B cell (primary cell): Measurements from ENCODE around the gene CCDC28B. TPM values are rescaled to one million over a fixed set of nuclear protein-coding genes. Genes with fewer than 3 reads are reported as not detected.
A peak's percentile ranks its signal among the peaks of the same experiment; 100 is the strongest.

ENCODE experiments used
- ATAC-seq: fragments of 200-7000 bp; cut with Tn5 transposase; one replicate; pipeline ENCODE4 v1.10.0; 2021; ENCODE audit warnings: low read depth, mild to moderate bottlenecking, moderate number of reproducible peaks, moderate library complexity
- CTCF ChIA-PET: fragments of 350-600 bp; sonication (Branson Sonifier 250); formaldehyde crosslinking; loops from one replicate; lab custom pipeline; 2021; ENCODE audit warnings: antibody characterized with exemption, inconsistent platforms; lab: Charles Lee
- POLR2A ChIA-PET: fragments of 350-600 bp; sonication (Branson Sonifier 250); formaldehyde crosslinking; loops from one replicate; lab custom pipeline; 2021; ENCODE audit warnings: antibody characterized with exemption; lab: Charles Lee
- DNase-seq: peaks from one replicate; pipeline ENCODE4 v3.0.0; 2013
- H2AFZ ChIP-seq: 2 replicates; pipeline ENCODE4 v1.6.1; 2012; ENCODE audit warnings: mild to moderate bottlenecking, low read depth, low read length; ENCODE audit not compliant: insufficient read depth, poor library complexity, severe bottlenecking
- H3K27ac ChIP-seq, 2 donors: 1 replicate in 1 of 2; 2 replicates in 1 of 2; pipeline ENCODE4 v1.5.1; 2012 to 2013; ENCODE audit warnings: low read length in 2 of 2, mild to moderate bottlenecking in 2 of 2, moderate library complexity in 1 of 2
- H3K27me3 ChIP-seq, 4 experiments: fragments of 200-600 bp in 1 of 4; sonication (generic) in 1 of 4; replicated peaks in 1 of 4; 1 replicate in 2 of 4; 2 replicates in 2 of 4; pipeline versions ENCODE4 v1.6.1 to v1.7.0; 2013 to 2016; ENCODE audit warnings: low read length in 3 of 4, mild to moderate bottlenecking in 2 of 4, mixed read lengths in 1 of 4, moderate library complexity in 1 of 4; ENCODE audit not compliant: insufficient read depth in 4 of 4, control insufficient read depth in 3 of 4; ENCODE audit errors: control extremely low read depth in 1 of 4
- H3K36me3 ChIP-seq, 2 experiments: replicated peaks in 1 of 2; 1 replicate in 1 of 2; 2 replicates in 1 of 2; pipeline versions ENCODE4 v1.6.1 to v1.7.1; 2013; ENCODE audit warnings: low read length in 1 of 2; ENCODE audit not compliant: insufficient read depth in 2 of 2, control insufficient read depth in 1 of 2; ENCODE audit errors: control extremely low read depth in 1 of 2, extremely low read depth in 1 of 2
- H3K4me1 ChIP-seq, 2 donors: fragments of 200-600 bp in 1 of 2; sonication (generic) in 1 of 2; 1 replicate in 1 of 2; 2 replicates in 1 of 2; pipeline versions ENCODE4 v1.5.1 to v1.6.1; 2013 to 2017; ENCODE audit warnings: low read length in 2 of 2; ENCODE audit not compliant: control insufficient read depth in 2 of 2, insufficient read depth in 2 of 2
- H3K4me2 ChIP-seq: replicated peaks from 2 replicates; pipeline ENCODE3; 2012; ENCODE audit warnings: mild to moderate bottlenecking, low read depth, low read length; ENCODE audit not compliant: poor library complexity, severe bottlenecking
- H3K4me3 ChIP-seq, 5 experiments: fragments of 200-600 bp in 1 of 5; sonication (generic) in 1 of 5; 1 replicate in 3 of 5; 2 replicates in 2 of 5; pipeline versions ENCODE4 v1.5.1 to v1.7.0; 2011 to 2016; ENCODE audit warnings: low read length in 4 of 5, mild to moderate bottlenecking in 4 of 5, low read depth in 2 of 5, control low read depth in 1 of 5, moderate library complexity in 1 of 5; ENCODE audit not compliant: insufficient read depth in 1 of 5; ENCODE audit errors: control extremely low read depth in 1 of 5, extremely low read depth in 1 of 5
- H3K79me2 ChIP-seq: fragments of 200-600 bp; sonication (generic); one replicate; pipeline ENCODE4 v1.6.0; 2016; ENCODE audit warnings: low read length; ENCODE audit not compliant: control insufficient read depth, insufficient read depth
- H3K9ac ChIP-seq: fragments of 200-600 bp; sonication (generic); 2 replicates; pipeline ENCODE4 v1.6.1; 2017; ENCODE audit warnings: mild to moderate bottlenecking, low read length, moderate library complexity
- H3K9me3 ChIP-seq, 3 donors: one replicate each; pipeline versions ENCODE4 v1.6.1 to v1.7.1; 2013; ENCODE audit warnings: low read length in 2 of 3; ENCODE audit not compliant: control insufficient read depth in 2 of 3, insufficient read depth in 1 of 3; ENCODE audit errors: control extremely low read depth in 1 of 3
- H4K20me1 ChIP-seq: 2 replicates; pipeline ENCODE4 v1.6.0; 2012; ENCODE audit warnings: mild to moderate bottlenecking, low read length; ENCODE audit not compliant: insufficient read depth, control insufficient read depth, poor library complexity, severe bottlenecking
- H3K27ac Mint-ChIP-seq: one replicate; pipeline ENCODE4 v1.8.0; 2021; ENCODE audit warnings: mixed read lengths
- H3K27me3 Mint-ChIP-seq: one replicate; pipeline ENCODE4 v1.8.0; 2021; ENCODE audit warnings: mixed read lengths
- H3K4me1 Mint-ChIP-seq: one replicate; pipeline ENCODE4 v1.8.0; 2021; ENCODE audit warnings: mixed read lengths
- H3K4me3 Mint-ChIP-seq: one replicate; pipeline ENCODE4 v1.8.0; 2021; ENCODE audit warnings: mixed read lengths
- H3K9me3 Mint-ChIP-seq: one replicate; pipeline ENCODE4 v1.8.0; 2022; ENCODE audit warnings: mixed read lengths; ENCODE audit not compliant: insufficient read depth
- CTCF ChIP-seq: fragments of 200-600 bp; IDR thresholded peaks from one replicate; pipeline ENCODE4 v1.8.0; 2022; ENCODE audit warnings: antibody characterized with exemption, mild to moderate bottlenecking
- EZH2 ChIP-seq: IDR thresholded peaks from 2 replicates; pipeline ENCODE4 v1.6.1; 2012; ENCODE audit warnings: borderline replicate concordance, low read depth, mild to moderate bottlenecking, moderate library complexity, low read length; ENCODE audit not compliant: insufficient read depth, poor library complexity, severe bottlenecking
- WGBS: methylation state at CpG from one replicate; pipeline ENCODE4 v1.1.5; 2013; ENCODE audit warnings: missing lambda C conversion rate; ENCODE audit not compliant: insufficient coverage; 5-methylcytosine and 5-hydroxymethylcytosine counted together
- intact Hi-C: fragments of 100-400 bp; cut with micrococcal nuclease; formaldehyde crosslinking; loops from one replicate; pipeline ENCODE4 v1.10.0; 2022
- polyA plus RNA-seq: library from polyadenylated mRNA; depleted of rRNA; stranded (reverse); fragments of >200 nt; gene quantifications from 2 replicates; pipeline ENCODE4 v1.2.3, GENCODE V29; 2012
- total RNA-seq, 2 donors: library from RNA; stranded (reverse); fragments of 120-200 nt in 1 of 2; gene quantifications; 1 replicate in 1 of 2; 2 replicates in 1 of 2; pipeline versions ENCODE4 v1.2.3 to v1.2.4, GENCODE V29; 2013 to 2022

CCDC28B gene
- total and polyA plus RNA-seq, 2 donors (not counting 1 experiment from before 2014, with no cell fraction given), result 7.8 to 8.0 TPM

- intact Hi-C loops, result no loop called here
- H3K79me2 ChIP-seq, result peaks cover 53% of the 10 kb centered on the region
- H3K9ac ChIP-seq, result peak overlapping the region; percentile 97
- ChIA-PET POLR2A (interaction anchor here (0.9 to 1.3 kb wide), 3 partner anchors 21 to 115 kb away, joined by 3 to 4 read pairs (median 4); partner anchors contain the start of genes CCDC28B and MARCKSL1), CTCF (interaction anchor here (0.7 to 3.6 kb wide), 7 partner anchors 9 to 181 kb away, joined by 3 to 15 read pairs (median 3); partner anchors contain the start of gene TXLNA)
- H3K4me3 ChIP-seq, result peak overlapping the region; percentile 61 to 99 (median 93)
- no peaks in the 10 kb centered on the region for H3K27me3 ChIP-seq
- peak overlapping the region; percentile 72 to 94 for H3K27ac ChIP-seq
- H2AFZ ChIP-seq, result no peak overlapping the region
- no peaks in the 10 kb centered on the region for H3K9me3 Mint-ChIP-seq
- DNase-seq (peak; percentile 55), ATAC-seq (peak; percentile 39)
- no peaks in the 10 kb centered on the region for H3K27me3 Mint-ChIP-seq
- H3K4me3 Mint-ChIP-seq, result peak overlapping the region; percentile 97
- peaks cover 8% of the 10 kb centered on the region for H4K20me1 ChIP-seq
- peak overlapping the region; percentile 98 for H3K27ac Mint-ChIP-seq
- H3K4me2 ChIP-seq, result peak overlapping the region; percentile 87
- peaks cover 43% of the 10 kb centered on the region for H3K4me1 Mint-ChIP-seq
- peaks cover 28 to 30% of the 10 kb centered on the region in 2 donors for H3K4me1 ChIP-seq
- 100% methylated on average over 1 of the region's 4 CpGs for WGBS
- TF ChIP-seq CTCF (no peak), EZH2 (no peak)
- H3K9me3 ChIP-seq, result no peaks in the 10 kb centered on the region
- H3K36me3 ChIP-seq, result peaks cover 3 to 34% of the 10 kb centered on the region in 2 experiments
These were observed 20.6 kb downstream of the CCDC28B start for GRCh38 chr1:32220746-32221580.
